ENCODE results near the gene TXN. TPM values are rescaled to one million over a fixed set of nuclear protein-coding genes. Genes with fewer than 3 reads are reported as not detected.
"Not testable (repeated sequence)": the region's sequence is repeated elsewhere in the genome, so short reads cannot be mapped to it uniquely, and the experiment has no call there.

TXN gene
- total RNA-seq, 6 experiments from 2014 or later, result 125 to 287 (median 216) TPM

DNA sequence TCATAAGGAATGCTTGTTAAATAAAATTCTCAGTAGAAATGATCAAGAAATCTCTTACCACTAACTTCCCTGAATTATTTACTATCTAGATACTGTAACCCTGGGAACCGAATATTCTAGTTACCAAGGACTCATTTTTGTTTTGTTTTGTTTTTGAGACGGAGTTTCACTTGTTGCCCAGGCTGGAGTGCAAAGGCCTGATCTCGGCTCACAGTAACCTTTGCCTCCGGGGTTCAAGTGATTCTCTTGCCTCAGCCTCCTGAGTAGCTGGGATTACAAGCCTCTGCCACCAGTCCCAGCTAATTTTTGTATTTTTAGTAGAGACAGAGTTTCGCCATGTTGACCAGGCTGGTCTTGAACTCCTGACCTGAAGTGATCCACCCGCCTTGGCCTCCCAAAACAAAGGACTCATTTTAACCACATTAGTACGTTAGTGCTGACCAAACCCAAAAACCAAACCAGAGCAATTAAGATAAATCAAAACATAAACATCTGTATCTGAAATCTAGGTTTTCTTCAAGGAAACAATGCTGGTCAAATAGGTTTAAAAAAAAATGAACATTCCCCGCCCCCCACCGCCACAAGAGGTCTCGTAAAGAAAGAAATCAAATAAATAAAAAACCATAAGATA, 3.7 kb downstream of the TXN start:
- Histone ChIP-seq H3K36me3 (peaks cover 0 to 17% (median 2%) of the 10 kb centered on the region in 4 donors), H3K27me3 (no peaks in the 10 kb centered on the region), H3K27ac (peak overlapping the region; percentile 5 to 51 (median 27)), H3K4me3 (no peak overlapping the region), H3K4me1 (peaks cover 0 to 49% (median 8%) of the 10 kb centered on the region in 4 donors), H3K9me3 (no peaks in the 10 kb centered on the region)
- ATAC-seq, result peak in 1 of 4 donors; percentile 25
- intact Hi-C loops (cut with DNase I), result no loop called here
- no peak for DNase-seq
- TF ChIP-seq, protein P1, sequence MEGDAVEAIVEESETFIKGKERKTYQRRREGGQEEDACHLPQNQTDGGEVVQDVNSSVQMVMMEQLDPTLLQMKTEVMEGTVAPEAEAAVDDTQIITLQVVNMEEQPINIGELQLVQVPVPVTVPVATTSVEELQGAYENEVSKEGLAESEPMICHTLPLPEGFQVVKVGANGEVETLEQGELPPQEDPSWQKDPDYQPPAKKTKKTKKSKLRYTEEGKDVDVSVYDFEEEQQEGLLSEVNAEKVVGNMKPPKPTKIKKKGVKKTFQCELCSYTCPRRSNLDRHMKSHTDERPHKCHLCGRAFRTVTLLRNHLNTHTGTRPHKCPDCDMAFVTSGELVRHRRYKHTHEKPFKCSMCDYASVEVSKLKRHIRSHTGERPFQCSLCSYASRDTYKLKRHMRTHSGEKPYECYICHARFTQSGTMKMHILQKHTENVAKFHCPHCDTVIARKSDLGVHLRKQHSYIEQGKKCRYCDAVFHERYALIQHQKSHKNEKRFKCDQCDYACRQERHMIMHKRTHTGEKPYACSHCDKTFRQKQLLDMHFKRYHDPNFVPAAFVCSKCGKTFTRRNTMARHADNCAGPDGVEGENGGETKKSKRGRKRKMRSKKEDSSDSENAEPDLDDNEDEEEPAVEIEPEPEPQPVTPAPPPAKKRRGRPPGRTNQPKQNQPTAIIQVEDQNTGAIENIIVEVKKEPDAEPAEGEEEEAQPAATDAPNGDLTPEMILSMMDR (IDR thresholded peaks at IDR 0.05), result no peak
- TF ChIP-seq POLR2A (IDR thresholded peaks at IDR 0.05), result no peak
- 38% methylated on average over 10 of the region's 10 CpGs for WGBS (ENCODE audit: insufficient coverage, low coverage, low lambda C conversion rate, missing lambda C conversion rate)

DNA sequence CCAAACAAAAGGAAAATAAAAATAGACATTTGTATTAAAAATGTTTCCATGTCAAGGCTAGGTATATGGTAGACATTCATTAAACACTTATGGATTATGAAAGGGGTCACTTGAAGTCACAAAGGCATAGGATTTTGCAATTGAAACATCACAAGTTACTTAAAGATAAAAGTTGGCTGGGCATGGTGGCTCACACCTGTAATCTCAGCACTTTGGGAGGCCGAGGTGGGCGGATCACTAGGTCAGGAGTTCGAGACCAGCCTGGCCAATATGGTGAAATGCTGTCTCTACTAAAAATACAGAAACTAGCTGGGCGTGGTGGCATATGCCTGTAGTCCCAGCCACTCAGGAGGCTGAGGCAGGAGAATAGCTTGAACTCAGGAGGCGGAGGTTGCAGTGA, 4.5 kb downstream of the TXN start:
- ATAC-seq; H3K9me3 ChIP-seq; H3K27me3 ChIP-seq; intact Hi-C loops (cut with DNase I); DNase-seq; H3K4me3 ChIP-seq: not testable (repeated sequence)
- H3K27ac ChIP-seq, result peak overlapping the region in 1 of 3 donors; percentile 51
- H3K36me3 ChIP-seq, result peaks cover 0 to 25% (median 2%) of the 10 kb centered on the region in 4 donors
- 100% methylated on average over 1 of the region's 5 CpGs for WGBS (ENCODE audit: insufficient coverage, low coverage, low lambda C conversion rate, missing lambda C conversion rate)
- H3K4me1 ChIP-seq, result peaks cover 0 to 45% (median 8%) of the 10 kb centered on the region in 4 donors

DNA sequence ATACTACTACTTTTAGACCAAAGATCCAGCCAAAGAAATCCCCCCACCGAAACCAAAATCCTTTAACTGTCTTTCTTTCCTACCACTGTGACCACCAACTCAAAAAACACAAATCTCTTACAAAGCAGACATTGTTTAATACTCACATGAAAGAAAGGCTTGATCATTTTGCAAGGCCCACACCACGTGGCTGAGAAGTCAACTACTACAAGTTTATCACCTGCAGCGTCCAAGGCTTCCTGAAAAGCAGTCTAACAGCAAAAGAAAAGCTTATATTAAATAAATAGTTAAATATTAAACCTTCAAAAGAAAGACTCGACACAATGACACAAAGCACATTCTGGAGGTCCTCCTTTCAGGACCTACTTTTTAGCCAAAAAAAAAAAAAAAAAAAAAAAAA, 5.1 kb downstream of the TXN start:
- DNase-seq (no peak), ATAC-seq (no peak)
- no peaks in the 10 kb centered on the region for H3K27me3 ChIP-seq
- TF ChIP-seq, protein P1 (IDR thresholded peaks at IDR 0.05), result no peak
- no peak for TF ChIP-seq POLR2A (IDR thresholded peaks at IDR 0.05)
- 41% methylated on average over 4 of the region's 4 CpGs for WGBS (ENCODE audit: insufficient coverage, low coverage, low lambda C conversion rate, missing lambda C conversion rate)
- no peaks in the 10 kb centered on the region for H3K9me3 ChIP-seq
- no peak overlapping the region for H3K27ac ChIP-seq
- intact Hi-C loops (cut with DNase I), result no loop called here
- peaks cover 0 to 45% (median 8%) of the 10 kb centered on the region in 4 donors for H3K4me1 ChIP-seq
- no peak overlapping the region for H3K4me3 ChIP-seq
- H3K36me3 ChIP-seq, result peaks cover 0 to 31% (median 2%) of the 10 kb centered on the region in 4 donors

DNA sequence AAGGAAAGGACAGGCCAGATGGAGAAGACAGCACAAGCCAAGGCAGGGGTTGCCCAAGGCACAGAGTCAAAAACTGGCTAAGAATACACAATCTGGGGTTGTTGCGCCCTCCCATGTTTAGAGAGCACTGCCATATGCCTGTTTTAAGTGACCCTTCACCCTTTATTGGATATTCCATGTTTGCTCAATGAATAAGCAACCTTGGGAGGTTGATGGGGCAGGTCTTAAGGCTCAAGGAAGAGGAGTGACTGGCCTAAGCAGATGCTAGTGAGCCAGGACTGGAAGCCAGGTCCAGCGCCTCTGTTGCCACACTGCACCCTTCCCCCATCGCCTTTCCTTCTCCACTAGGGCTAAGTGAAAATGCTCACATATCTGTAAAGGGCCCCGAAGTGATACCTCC, 6.7 kb downstream of the TXN start:
- peaks cover 0 to 43% (median 5%) of the 10 kb centered on the region in 4 donors for H3K36me3 ChIP-seq
- ATAC-seq, result peak in 1 of 4 donors; percentile 2
- no peak overlapping the region for H3K4me3 ChIP-seq
- no CpG with 5 or more reads among the region's 4 CpGs for WGBS (ENCODE audit: insufficient coverage, low coverage, low lambda C conversion rate, missing lambda C conversion rate)
- intact Hi-C loops (cut with DNase I), result no loop called here
- H3K9me3 ChIP-seq, result no peaks in the 10 kb centered on the region
- no peak for DNase-seq
- H3K4me1 ChIP-seq, result peaks cover 0 to 50% (median 8%) of the 10 kb centered on the region in 4 donors
- no peak overlapping the region for H3K27ac ChIP-seq
- no peaks in the 10 kb centered on the region for H3K27me3 ChIP-seq
- TF ChIP-seq, protein P1 (IDR thresholded peaks at IDR 0.05), result no peak
- no peak for TF ChIP-seq POLR2A (IDR thresholded peaks at IDR 0.05)

DNA sequence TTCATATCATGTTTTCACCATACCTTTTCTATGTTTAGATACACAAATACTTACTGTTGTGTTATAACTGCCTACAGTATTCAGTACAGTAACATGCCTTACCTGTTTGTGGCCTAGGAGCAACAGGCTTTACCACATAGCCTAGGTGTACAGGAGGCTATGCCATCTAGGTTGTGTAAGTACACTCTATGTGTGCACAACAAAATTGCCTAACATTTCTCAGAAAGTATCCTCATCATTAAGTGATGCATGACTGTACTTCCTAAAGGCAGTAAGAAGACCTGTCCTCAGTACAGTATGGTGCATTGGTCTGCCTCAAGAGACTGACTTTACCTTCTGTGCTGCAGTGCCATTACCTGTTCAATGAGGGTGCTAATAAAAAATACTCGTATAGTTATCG, 7.9 kb downstream of the TXN start:
- H3K27ac ChIP-seq, result no peak overlapping the region
- peaks cover 0 to 45% (median 6%) of the 10 kb centered on the region in 4 donors for H3K4me1 ChIP-seq
- intact Hi-C loops (cut with DNase I), result no loop called here
- TF ChIP-seq POLR2A (IDR thresholded peaks at IDR 0.05), result no peak
- TF ChIP-seq, protein P1 (IDR thresholded peaks at IDR 0.05), result no peak
- 100% methylated on average over 2 of the region's 2 CpGs for WGBS (ENCODE audit: insufficient coverage, low coverage, low lambda C conversion rate, missing lambda C conversion rate)
- DNase-seq (no peak), ATAC-seq (peak; percentile 34 to 83 (median 71))
- no peak overlapping the region for H3K4me3 ChIP-seq
- H3K36me3 ChIP-seq, result peaks cover 0 to 53% (median 5%) of the 10 kb centered on the region in 4 donors
- H3K27me3 ChIP-seq, result no peaks in the 10 kb centered on the region
- H3K9me3 ChIP-seq, result no peaks in the 10 kb centered on the region
